ENCODE measurements around the gene YWHAQ.

Gene YWHAQ

GRCh38 chr2:9549420-9549819 lies 81.4 kb downstream of the YWHAQ start:
- DNase-seq: no peak

GRCh38 chr2:9548506-9548905 lies 82.3 kb downstream of the YWHAQ start:
- DNase-seq: no peak

- DNase-seq: no peak
Measured at GRCh38 chr2:9547262-9547991, 83.4 kb downstream of the YWHAQ start.

GRCh38 chr2:9545502-9545901 lies 85.3 kb downstream of the YWHAQ start:
- no peak for DNase-seq

- peak in 1 of 2 experiments; percentile 16 for DNase-seq
Measured at GRCh38 chr2:9543557-9543956, 87.2 kb downstream of the YWHAQ start.

GRCh38 chr2:9539531-9539930 lies 91.3 kb downstream of the YWHAQ start:
- no peak for DNase-seq

GRCh38 chr2:9538000-9538507 lies 92.7 kb downstream of the YWHAQ start:
- DNase-seq: peak; percentile 86 to 92

GRCh38 chr2:9536504-9536903 lies 94.3 kb downstream of the YWHAQ start:
- DNase-seq: no peak

- DNase-seq: no peak
Measured at GRCh38 chr2:9535177-9535576, 95.6 kb downstream of the YWHAQ start.
